Stimulated activated CD4-positive, alpha-beta T cell treated with anti-CD3 and anti-CD28 coated beads, Interleukin-1b, Interleukin-23, amount 100 ng/mL, for 1 hour (primary cell): Measurements from ENCODE around the gene TMEM134.
A peak's percentile ranks its signal among the peaks of the same experiment; 100 is the strongest.
"Not testable (repeated sequence)": the region's sequence is repeated elsewhere in the genome, so short reads cannot be mapped to it uniquely, and the experiment has no call there.

ENCODE experiments used
- DNase-seq, 2 donors: peaks; one replicate each; pipeline ENCODE4 v3.0.0-alpha.2; 2020; ENCODE audit warnings: low read depth in 2 of 2

The TMEM134 gene

GRCh38 chr11:67438158-67438902 lies 30.7 kb downstream of the TMEM134 start:
- peak; percentile 45 to 53 for DNase-seq

- no peak for DNase-seq
Observed at GRCh38 chr11:67437809-67438157, 31.3 kb downstream of the TMEM134 start.

- peak; percentile 43 to 63 for DNase-seq
Observed at GRCh38 chr11:67437082-67437808, 31.8 kb downstream of the TMEM134 start, which contains the start of gene PTPRCAP. TSS of gene PTPRCAP (minus strand) at chr11:67437682. CDS start at chr11:67437619, 63 bp downstream.

- DNase-seq: peak in 1 of 2 donors; percentile 47
Observed at GRCh38 chr11:67436459-67437081, 32.5 kb downstream of the TMEM134 start.

GRCh38 chr11:67435727-67436458 lies 33.2 kb downstream of the TMEM134 start:
- DNase-seq: no peak

GRCh38 chr11:67435031-67435726 lies 33.9 kb downstream of the TMEM134 start:
- DNase-seq: no peak

- DNase-seq: no peak
Observed at GRCh38 chr11:67434395-67434881, 34.6 kb downstream of the TMEM134 start.

- no peak for DNase-seq
Observed at GRCh38 chr11:67433536-67434394, 35.3 kb downstream of the TMEM134 start.

GRCh38 chr11:67432655-67433349 lies 36.2 kb downstream of the TMEM134 start:
- no peak for DNase-seq

GRCh38 chr11:67431346-67432249 lies 37.5 kb downstream of the TMEM134 start:
- DNase-seq: no peak

- DNase-seq: no peak
Observed at GRCh38 chr11:67429722-67430121, 39.3 kb downstream of the TMEM134 start.

GRCh38 chr11:67429038-67429668 lies 39.9 kb downstream of the TMEM134 start:
- DNase-seq: no peak

- DNase-seq: peak; percentile 94 to 99
Observed at GRCh38 chr11:67428052-67429001, 40.7 kb downstream of the TMEM134 start, which contains the start of gene RPS6KB2. TSS of gene RPS6KB2 (plus strand) at chr11:67428494. CDS start at chr11:67428546, 52 bp downstream.

- DNase-seq: not testable (repeated sequence)
Observed at GRCh38 chr11:67427364-67427859, 41.6 kb downstream of the TMEM134 start.

GRCh38 chr11:67423891-67424613 lies 45.0 kb downstream of the TMEM134 start:
- DNase-seq: no peak

GRCh38 chr11:67423466-67423865 lies 45.6 kb downstream of the TMEM134 start:
- DNase-seq: no peak
